Measurements from ENCODE around the gene MTARC2. TPM values are rescaled to one million over a fixed set of nuclear protein-coding genes. Genes with fewer than 3 reads are reported as not detected.

The MTARC2 gene
- total and polyA plus RNA-seq, 10 of the 15 experiments (the other 5 are each of a cell fraction or from before 2014, with no cell fraction given), result 1.9 to 5.5 (median 3.3) TPM

- H4K20me1 ChIP-seq (ENCODE audit: control insufficient read depth, insufficient read depth), result no peaks in the 10 kb centered on the region
- H3K9me3 ChIP-seq (replicated peaks; ENCODE audit: control insufficient read depth, insufficient read depth, low read length), result no peaks in the 10 kb centered on the region
- H3K36me3 ChIP-seq (ENCODE audit: control insufficient read depth in 2 of 2, insufficient read depth in 2 of 2, low read length in 1 of 2), result no peaks in the 10 kb centered on the region
- H3K4me3 ChIP-seq, result no peak overlapping the region
- no peak overlapping the region for H3K4me2 ChIP-seq (ENCODE audit: control insufficient read depth, insufficient read depth)
- ChIA-PET CTCF (interaction anchor here (1.1 to 2.7 kb wide), 4 partner anchors 13 to 17 kb away, joined by 3 to 12 read pairs (median 6); no protein-coding TSS in a partner anchor), RAD21 (ENCODE audit: unreplicated experiment) (no interaction called here), POLR2A (no interaction called here), SMC1A (ENCODE audit: uncharacterized antibody, unreplicated experiment) (no interaction called here)
- peaks cover 0 to 5% of the 10 kb centered on the region in 2 experiments; a peak in 3 of 4 replicates for H3K27me3 ChIP-seq (replicated peaks in 1 of 2; ENCODE audit: control insufficient read depth in 2 of 2, insufficient read depth in 2 of 2, low read length in 1 of 2)
- no peak overlapping the region for H3K27ac ChIP-seq (ENCODE audit: control insufficient read depth, insufficient read depth)
- FAIRE-seq, result no peak
- H3K4me1 ChIP-seq (ENCODE audit: control insufficient read depth, insufficient read depth, low read length), result no peaks in the 10 kb centered on the region
- no TSS peak for BruUV-seq (replicated peaks)
- in situ Hi-C loops (cut with MboI), result no loop called here
- no peak for DNase-seq (ENCODE audit: low read depth, low spot score)
- no peak overlapping the region for H2AFZ ChIP-seq (ENCODE audit: control insufficient read depth, low read depth, low read length)
- intact Hi-C loops (cut with micrococcal nuclease; ENCODE audit: unreplicated experiment), result no loop called here
- no peaks in the 10 kb centered on the region for H3K79me2 ChIP-seq (ENCODE audit: control insufficient read depth, insufficient read depth, low read length)
- no peak for TF ChIP-seq SUPT20H (IDR thresholded peaks at IDR 0.05; ENCODE audit: borderline replicate concordance, control insufficient read depth, low read depth, low read length)
- TF ChIP-seq, protein P1, sequence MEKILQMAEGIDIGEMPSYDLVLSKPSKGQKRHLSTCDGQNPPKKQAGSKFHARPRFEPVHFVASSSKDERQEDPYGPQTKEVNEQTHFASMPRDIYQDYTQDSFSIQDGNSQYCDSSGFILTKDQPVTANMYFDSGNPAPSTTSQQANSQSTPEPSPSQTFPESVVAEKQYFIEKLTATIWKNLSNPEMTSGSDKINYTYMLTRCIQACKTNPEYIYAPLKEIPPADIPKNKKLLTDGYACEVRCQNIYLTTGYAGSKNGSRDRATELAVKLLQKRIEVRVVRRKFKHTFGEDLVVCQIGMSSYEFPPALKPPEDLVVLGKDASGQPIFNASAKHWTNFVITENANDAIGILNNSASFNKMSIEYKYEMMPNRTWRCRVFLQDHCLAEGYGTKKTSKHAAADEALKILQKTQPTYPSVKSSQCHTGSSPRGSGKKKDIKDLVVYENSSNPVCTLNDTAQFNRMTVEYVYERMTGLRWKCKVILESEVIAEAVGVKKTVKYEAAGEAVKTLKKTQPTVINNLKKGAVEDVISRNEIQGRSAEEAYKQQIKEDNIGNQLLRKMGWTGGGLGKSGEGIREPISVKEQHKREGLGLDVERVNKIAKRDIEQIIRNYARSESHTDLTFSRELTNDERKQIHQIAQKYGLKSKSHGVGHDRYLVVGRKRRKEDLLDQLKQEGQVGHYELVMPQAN (conservative IDR thresholded peaks at IDR 0.05), result no peak
- no peak for TF ChIP-seq RELA (IDR thresholded peaks at IDR 0.05; ENCODE audit: borderline replicate concordance, partially characterized antibody)
- TF ChIP-seq MAX (IDR thresholded peaks at IDR 0.05; ENCODE audit: low read depth, low read length), result no peak
- no peak for TF ChIP-seq EP300 (IDR thresholded peaks at IDR 0.05; ENCODE audit: borderline replicate concordance in 1 of 2, control insufficient read depth in 1 of 2, low read depth in 2 of 2, low read length in 2 of 2)
- TF ChIP-seq CHD2 (IDR thresholded peaks at IDR 0.05; ENCODE audit: borderline replicate concordance, low read depth, low read length), result no peak
- TF ChIP-seq TCF7 (IDR thresholded peaks at IDR 0.05; ENCODE audit: borderline replicate concordance), result no peak
- no peak for TF ChIP-seq SMAD5 (IDR thresholded peaks at IDR 0.05; ENCODE audit: low read depth)
- TF ChIP-seq NFXL1 (IDR thresholded peaks at IDR 0.05; ENCODE audit: borderline replicate concordance), result no peak
- TF ChIP-seq RAD51 (IDR thresholded peaks at IDR 0.05), result no peak
- no peak for TF ChIP-seq GABPA (IDR thresholded peaks at IDR 0.05; ENCODE audit: low read depth)
- no peak for TF ChIP-seq MTA3 (IDR thresholded peaks at IDR 0.05; ENCODE audit: borderline replicate concordance, low read length)
- no peak for TF ChIP-seq IKZF1 (conservative IDR thresholded peaks at IDR 0.05)
- no peak for TF ChIP-seq MEF2B (IDR thresholded peaks at IDR 0.05; ENCODE audit: partially characterized antibody, poor library complexity, severe bottlenecking)
- TF ChIP-seq RBBP5 (conservative IDR thresholded peaks at IDR 0.05), result no peak
- no peak for TF ChIP-seq CREB1 (IDR thresholded peaks at IDR 0.05; ENCODE audit: low read depth)
- TF ChIP-seq TCF3 (IDR thresholded peaks at IDR 0.05; ENCODE audit: borderline replicate concordance, insufficient read depth, low read depth, low read length), result no peak
- TF ChIP-seq BHLHE40 (IDR thresholded peaks at IDR 0.05; ENCODE audit: borderline replicate concordance in 1 of 2, low read depth in 2 of 2, low read length in 1 of 2), result no peak
- TF ChIP-seq CREM (IDR thresholded peaks at IDR 0.05; ENCODE audit: low read depth), result no peak
- TF ChIP-seq TARDBP (IDR thresholded peaks at IDR 0.05; ENCODE audit: borderline replicate concordance), result no peak
- no peak overlapping the region for H3K9ac ChIP-seq (ENCODE audit: control insufficient read depth, insufficient read depth, low read length)
- WGBS (ENCODE audit: insufficient coverage, insufficient replicate concordance, low lambda C conversion rate, missing lambda C conversion rate), result 63% methylated on average over 2 of the region's 2 CpGs
- no peak for ATAC-seq
Observed at GRCh38 chr1:220789532-220790147, 41.5 kb downstream of the MTARC2 start.

Data from GM12878 (cell line).